Measurements from ENCODE around the gene BPIFA3.

DNA sequence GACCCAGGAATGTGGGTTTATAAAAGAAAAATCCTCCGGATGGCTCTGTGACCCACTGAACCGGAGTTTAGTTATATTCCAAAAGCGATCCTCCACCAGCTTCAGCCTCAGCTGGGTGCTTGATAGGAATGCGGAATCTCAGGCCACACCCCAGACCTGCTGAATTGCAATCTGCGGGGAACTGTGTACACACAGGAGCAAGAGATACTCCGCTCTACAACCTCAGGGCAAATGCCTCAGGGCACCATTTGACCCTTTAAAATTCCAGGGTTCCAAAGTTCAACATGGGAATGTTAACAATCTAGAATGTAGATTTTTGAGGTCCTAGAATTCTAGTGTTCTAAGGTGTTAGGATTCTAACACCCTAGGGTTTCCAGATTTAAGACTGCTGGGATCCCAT is 38.4 kb upstream of the BPIFA3 start:
- TF ChIP-seq, protein P1, sequence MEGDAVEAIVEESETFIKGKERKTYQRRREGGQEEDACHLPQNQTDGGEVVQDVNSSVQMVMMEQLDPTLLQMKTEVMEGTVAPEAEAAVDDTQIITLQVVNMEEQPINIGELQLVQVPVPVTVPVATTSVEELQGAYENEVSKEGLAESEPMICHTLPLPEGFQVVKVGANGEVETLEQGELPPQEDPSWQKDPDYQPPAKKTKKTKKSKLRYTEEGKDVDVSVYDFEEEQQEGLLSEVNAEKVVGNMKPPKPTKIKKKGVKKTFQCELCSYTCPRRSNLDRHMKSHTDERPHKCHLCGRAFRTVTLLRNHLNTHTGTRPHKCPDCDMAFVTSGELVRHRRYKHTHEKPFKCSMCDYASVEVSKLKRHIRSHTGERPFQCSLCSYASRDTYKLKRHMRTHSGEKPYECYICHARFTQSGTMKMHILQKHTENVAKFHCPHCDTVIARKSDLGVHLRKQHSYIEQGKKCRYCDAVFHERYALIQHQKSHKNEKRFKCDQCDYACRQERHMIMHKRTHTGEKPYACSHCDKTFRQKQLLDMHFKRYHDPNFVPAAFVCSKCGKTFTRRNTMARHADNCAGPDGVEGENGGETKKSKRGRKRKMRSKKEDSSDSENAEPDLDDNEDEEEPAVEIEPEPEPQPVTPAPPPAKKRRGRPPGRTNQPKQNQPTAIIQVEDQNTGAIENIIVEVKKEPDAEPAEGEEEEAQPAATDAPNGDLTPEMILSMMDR (IDR thresholded peaks at IDR 0.05; ENCODE audit: poor library complexity), result no peak
- no peak for TF ChIP-seq EZH2 (IDR thresholded peaks at IDR 0.05; ENCODE audit: borderline replicate concordance)
